ACC112 (cell line): ENCODE data around the gene ADRA2C.

Source experiments
- H2AFZ ChIP-seq: fragments of 200-600 bp; sonication (generic); one replicate; pipeline ENCODE4 v1.6.0; 2017; ENCODE audit warnings: antibody characterized with exemption, low read length; ENCODE audit not compliant: unreplicated experiment
- H3K27ac ChIP-seq: fragments of 200-600 bp; sonication (generic); 2 replicates; pipeline ENCODE4 v1.5.1; 2014; ENCODE audit warnings: low read depth, mild to moderate bottlenecking, antibody characterized with exemption, low read length, moderate library complexity
- H3K27me3 ChIP-seq: fragments of 200-600 bp; sonication (generic); 2 replicates; pipeline ENCODE4 v1.6.1; 2014; ENCODE audit warnings: mild to moderate bottlenecking, antibody characterized with exemption, low read length, moderate library complexity, mixed read lengths; ENCODE audit not compliant: insufficient read depth
- H3K36me3 ChIP-seq: fragments of 200-600 bp; sonication (generic); 2 replicates; pipeline ENCODE4 v1.6.1; 2016; ENCODE audit warnings: mild to moderate bottlenecking, antibody characterized with exemption, low read length, moderate library complexity, mixed read lengths; ENCODE audit not compliant: insufficient read depth
- H3K4me1 ChIP-seq: fragments of 200-600 bp; sonication (generic); one replicate; pipeline ENCODE4 v1.6.1; 2016; ENCODE audit warnings: low read length, mixed read lengths; ENCODE audit not compliant: insufficient read depth, unreplicated experiment, control insufficient read depth
- H3K4me3 ChIP-seq: fragments of 200-600 bp; sonication (generic); 2 replicates; pipeline ENCODE4 v1.5.1; 2014; ENCODE audit warnings: mild to moderate bottlenecking, low read depth, low read length
- H3K79me2 ChIP-seq: fragments of 200-600 bp; sonication (generic); one replicate; pipeline ENCODE4 v1.6.0; 2016; ENCODE audit warnings: low read length; ENCODE audit not compliant: control insufficient read depth, unreplicated experiment, insufficient read depth

The ADRA2C gene

GRCh38 chr4:3760841-3761240, 5.3 kb upstream of the ADRA2C start:
- Histone ChIP-seq H3K4me3 (no peak overlapping the region), H3K36me3 (no peaks in the 10 kb centered on the region), H3K27me3 (peaks cover 31% of the 10 kb centered on the region), H3K79me2 (no peaks in the 10 kb centered on the region), H2AFZ (no peak overlapping the region), H3K4me1 (no peaks in the 10 kb centered on the region), H3K27ac (no peak overlapping the region)

GRCh38 chr4:3762264-3762663, 3.9 kb upstream of the ADRA2C start:
- H3K4me3 ChIP-seq: no peak overlapping the region

GRCh38 chr4:3762753-3763549, 3.2 kb upstream of the ADRA2C start:
- H2AFZ ChIP-seq: no peak overlapping the region
- H3K36me3 ChIP-seq: no peaks in the 10 kb centered on the region
- H3K27me3 ChIP-seq: peaks cover 30% of the 10 kb centered on the region
- H3K4me1 ChIP-seq: no peaks in the 10 kb centered on the region
- H3K79me2 ChIP-seq: no peaks in the 10 kb centered on the region
- H3K4me3 ChIP-seq: no peak overlapping the region
- H3K27ac ChIP-seq: no peak overlapping the region

More at GRCh38 chr4:3762264-3762663, 3.9 kb upstream of the ADRA2C start:
- Histone ChIP-seq H3K36me3 (no peaks in the 10 kb centered on the region), H2AFZ (no peak overlapping the region), H3K27me3 (peaks cover 25% of the 10 kb centered on the region), H3K79me2 (no peaks in the 10 kb centered on the region), H3K4me1 (no peaks in the 10 kb centered on the region), H3K27ac (no peak overlapping the region)

GRCh38 chr4:3765271-3766035, 732 bp upstream of the ADRA2C start:
- H3K27me3 ChIP-seq: peaks cover 49% of the 10 kb centered on the region
- no peak overlapping the region for H3K27ac ChIP-seq
- H3K36me3 ChIP-seq: no peaks in the 10 kb centered on the region
- H2AFZ ChIP-seq: peak overlapping the region; percentile 75
- no peaks in the 10 kb centered on the region for H3K4me1 ChIP-seq
- H3K4me3 ChIP-seq: peak overlapping the region; percentile 70
- H3K79me2 ChIP-seq: no peaks in the 10 kb centered on the region

GRCh38 chr4:3766785-3767569, 792 bp downstream of the ADRA2C start:
- Histone ChIP-seq H3K4me3 (no peak overlapping the region), H3K36me3 (no peaks in the 10 kb centered on the region), H3K27ac (no peak overlapping the region), H3K79me2 (no peaks in the 10 kb centered on the region), H3K27me3 (peaks cover 64% of the 10 kb centered on the region), H3K4me1 (no peaks in the 10 kb centered on the region), H2AFZ (no peak overlapping the region)

GRCh38 chr4:3767570-3768288, 1.5 kb downstream of the ADRA2C start:
- no peak overlapping the region for H2AFZ ChIP-seq
- no peaks in the 10 kb centered on the region for H3K79me2 ChIP-seq
- H3K4me3 ChIP-seq: no peak overlapping the region
- no peaks in the 10 kb centered on the region for H3K4me1 ChIP-seq
- H3K27ac ChIP-seq: no peak overlapping the region
- H3K36me3 ChIP-seq: no peaks in the 10 kb centered on the region
- H3K27me3 ChIP-seq: peaks cover 72% of the 10 kb centered on the region

GRCh38 chr4:3768842-3769641, 2.9 kb downstream of the ADRA2C start:
- no peak overlapping the region for H3K4me3 ChIP-seq
- H3K27ac ChIP-seq: no peak overlapping the region
- H3K4me1 ChIP-seq: no peaks in the 10 kb centered on the region
- no peaks in the 10 kb centered on the region for H3K79me2 ChIP-seq
- peaks cover 82% of the 10 kb centered on the region for H3K27me3 ChIP-seq
- H2AFZ ChIP-seq: no peak overlapping the region
- no peaks in the 10 kb centered on the region for H3K36me3 ChIP-seq

GRCh38 chr4:3769642-3770184, 3.5 kb downstream of the ADRA2C start:
- Histone ChIP-seq H3K79me2 (no peaks in the 10 kb centered on the region), H3K27ac (no peak overlapping the region), H3K36me3 (no peaks in the 10 kb centered on the region), H3K27me3 (peaks cover 82% of the 10 kb centered on the region), H2AFZ (no peak overlapping the region), H3K4me3 (no peak overlapping the region), H3K4me1 (no peaks in the 10 kb centered on the region)

GRCh38 chr4:3770323-3771163, 4.4 kb downstream of the ADRA2C start:
- H3K4me1 ChIP-seq: no peaks in the 10 kb centered on the region
- H3K27ac ChIP-seq: no peak overlapping the region
- H3K4me3 ChIP-seq: no peak overlapping the region
- H3K36me3 ChIP-seq: no peaks in the 10 kb centered on the region
- peaks cover 79% of the 10 kb centered on the region for H3K27me3 ChIP-seq
- H2AFZ ChIP-seq: no peak overlapping the region
- H3K79me2 ChIP-seq: no peaks in the 10 kb centered on the region
